ENCODE data around the gene TAF4.
"Not testable (repeated sequence)": the region's sequence is repeated elsewhere in the genome, so short reads cannot be mapped to it uniquely, and the experiment has no call there.

The TAF4 gene

GRCh38 chr20:62097881-62098407 is 32.3 kb upstream of the TAF4 start:
- no peaks in the 10 kb centered on the region for H3K9me3 ChIP-seq (ENCODE audit: control insufficient read depth, low read length)
- H3K4me1 ChIP-seq (ENCODE audit: control insufficient read depth, insufficient read depth, low read length): no peaks in the 10 kb centered on the region
- H3K36me3 ChIP-seq (ENCODE audit: control insufficient read depth, insufficient read depth, low read length): no peaks in the 10 kb centered on the region
- H3K27me3 ChIP-seq (ENCODE audit: control insufficient read depth, insufficient read depth, low read length, poor library complexity, severe bottlenecking): no peaks in the 10 kb centered on the region
- no peak overlapping the region for H3K27ac ChIP-seq (ENCODE audit: insufficient read depth, low read depth, low read length, poor library complexity, severe bottlenecking)
- no peak overlapping the region for H3K4me3 ChIP-seq (ENCODE audit: insufficient read depth, low read depth, low read length)
- 84 to 87% methylated on average over 16 of the region's 16 CpGs for WGBS, 2 experiments

GRCh38 chr20:62096421-62097380 is 31.0 kb upstream of the TAF4 start:
- Histone ChIP-seq H3K36me3 (ENCODE audit: control insufficient read depth, insufficient read depth, low read length) (no peaks in the 10 kb centered on the region), H3K27me3 (ENCODE audit: control insufficient read depth, insufficient read depth, low read length, poor library complexity, severe bottlenecking) (no peaks in the 10 kb centered on the region), H3K27ac (ENCODE audit: insufficient read depth, low read depth, low read length, poor library complexity, severe bottlenecking) (no peak overlapping the region), H3K4me1 (ENCODE audit: control insufficient read depth, insufficient read depth, low read length) (no peaks in the 10 kb centered on the region), H3K9me3 (ENCODE audit: control insufficient read depth, low read length) (no peaks in the 10 kb centered on the region), H3K4me3 (ENCODE audit: insufficient read depth, low read depth, low read length) (no peak overlapping the region)
- 92 to 93% methylated on average over 30 of the region's 30 CpGs for WGBS, 2 experiments

- no peaks in the 10 kb centered on the region for H3K27me3 ChIP-seq (ENCODE audit: control insufficient read depth, insufficient read depth, low read length, poor library complexity, severe bottlenecking)
- no peak overlapping the region for H3K27ac ChIP-seq (ENCODE audit: insufficient read depth, low read depth, low read length, poor library complexity, severe bottlenecking)
- no peaks in the 10 kb centered on the region for H3K9me3 ChIP-seq (ENCODE audit: control insufficient read depth, low read length)
- WGBS, 2 experiments: 50 to 81% methylated on average over 1 to 2 of the region's 3 CpGs
- no peaks in the 10 kb centered on the region for H3K4me1 ChIP-seq (ENCODE audit: control insufficient read depth, insufficient read depth, low read length)
- no peaks in the 10 kb centered on the region for H3K36me3 ChIP-seq (ENCODE audit: control insufficient read depth, insufficient read depth, low read length)
- H3K4me3 ChIP-seq (ENCODE audit: insufficient read depth, low read depth, low read length): no peak overlapping the region
Observed at GRCh38 chr20:62089393-62089792, 23.7 kb upstream of the TAF4 start.

GRCh38 chr20:62088258-62089127 is 22.8 kb upstream of the TAF4 start:
- H3K27ac ChIP-seq (ENCODE audit: insufficient read depth, low read depth, low read length, poor library complexity, severe bottlenecking): no peak overlapping the region
- peaks cover under 1% of the 10 kb centered on the region for H3K27me3 ChIP-seq (ENCODE audit: control insufficient read depth, insufficient read depth, low read length, poor library complexity, severe bottlenecking)
- no peak overlapping the region for H3K4me3 ChIP-seq (ENCODE audit: insufficient read depth, low read depth, low read length)
- H3K9me3 ChIP-seq (ENCODE audit: control insufficient read depth, low read length): no peaks in the 10 kb centered on the region
- WGBS, 2 experiments: 71 to 81% methylated on average over 13 of the region's 15 CpGs
- H3K36me3 ChIP-seq (ENCODE audit: control insufficient read depth, insufficient read depth, low read length): no peaks in the 10 kb centered on the region
- H3K4me1 ChIP-seq (ENCODE audit: control insufficient read depth, insufficient read depth, low read length): no peaks in the 10 kb centered on the region

- Histone ChIP-seq H3K4me3 (ENCODE audit: insufficient read depth, low read depth, low read length) (no peak overlapping the region), H3K36me3 (ENCODE audit: control insufficient read depth, insufficient read depth, low read length) (no peaks in the 10 kb centered on the region), H3K4me1 (ENCODE audit: control insufficient read depth, insufficient read depth, low read length) (no peaks in the 10 kb centered on the region), H3K27me3 (ENCODE audit: control insufficient read depth, insufficient read depth, low read length, poor library complexity, severe bottlenecking) (peaks cover 3% of the 10 kb centered on the region), H3K9me3 (ENCODE audit: control insufficient read depth, low read length) (no peaks in the 10 kb centered on the region), H3K27ac (ENCODE audit: insufficient read depth, low read depth, low read length, poor library complexity, severe bottlenecking) (no peak overlapping the region)
- 95% methylated on average over 17 of the region's 17 CpGs for WGBS, 2 experiments
Observed at GRCh38 chr20:62087632-62088031, 22.0 kb upstream of the TAF4 start.

- Histone ChIP-seq H3K4me3 (ENCODE audit: insufficient read depth, low read depth, low read length) (no peak overlapping the region), H3K36me3 (ENCODE audit: control insufficient read depth, insufficient read depth, low read length) (no peaks in the 10 kb centered on the region), H3K9me3 (ENCODE audit: control insufficient read depth, low read length) (no peaks in the 10 kb centered on the region), H3K27ac (ENCODE audit: insufficient read depth, low read depth, low read length, poor library complexity, severe bottlenecking) (no peak overlapping the region), H3K27me3 (ENCODE audit: control insufficient read depth, insufficient read depth, low read length, poor library complexity, severe bottlenecking) (peaks cover 3% of the 10 kb centered on the region), H3K4me1 (ENCODE audit: control insufficient read depth, insufficient read depth, low read length) (no peaks in the 10 kb centered on the region)
- 58 to 62% methylated on average over 11 of the region's 11 CpGs for WGBS, 2 experiments
Observed at GRCh38 chr20:62087227-62087626, 21.5 kb upstream of the TAF4 start.

GRCh38 chr20:62085206-62085605 is 19.5 kb upstream of the TAF4 start:
- Histone ChIP-seq H3K9me3 (ENCODE audit: control insufficient read depth, low read length) (no peaks in the 10 kb centered on the region), H3K4me3 (ENCODE audit: insufficient read depth, low read depth, low read length) (no peak overlapping the region), H3K4me1 (ENCODE audit: control insufficient read depth, insufficient read depth, low read length) (no peaks in the 10 kb centered on the region), H3K36me3 (ENCODE audit: control insufficient read depth, insufficient read depth, low read length) (no peaks in the 10 kb centered on the region), H3K27ac (ENCODE audit: insufficient read depth, low read depth, low read length, poor library complexity, severe bottlenecking) (no peak overlapping the region), H3K27me3 (ENCODE audit: control insufficient read depth, insufficient read depth, low read length, poor library complexity, severe bottlenecking) (peaks cover 3% of the 10 kb centered on the region)
- WGBS, 2 experiments: 88 to 89% methylated on average over 9 of the region's 9 CpGs

GRCh38 chr20:62084224-62084623 is 18.5 kb upstream of the TAF4 start:
- not testable (repeated sequence) for H3K4me3 ChIP-seq (ENCODE audit: insufficient read depth, low read depth, low read length); H3K4me1 ChIP-seq (ENCODE audit: control insufficient read depth, insufficient read depth, low read length); H3K9me3 ChIP-seq (ENCODE audit: control insufficient read depth, low read length); H3K36me3 ChIP-seq (ENCODE audit: control insufficient read depth, insufficient read depth, low read length); H3K27me3 ChIP-seq (ENCODE audit: control insufficient read depth, insufficient read depth, low read length, poor library complexity, severe bottlenecking); H3K27ac ChIP-seq (ENCODE audit: insufficient read depth, low read depth, low read length, poor library complexity, severe bottlenecking)
- WGBS, 2 experiments: 94 to 95% methylated on average over 9 of the region's 9 CpGs

GRCh38 chr20:62083312-62083711 is 17.6 kb upstream of the TAF4 start:
- Histone ChIP-seq H3K4me1 (ENCODE audit: control insufficient read depth, insufficient read depth, low read length) (no peaks in the 10 kb centered on the region), H3K36me3 (ENCODE audit: control insufficient read depth, insufficient read depth, low read length) (no peaks in the 10 kb centered on the region), H3K27ac (ENCODE audit: insufficient read depth, low read depth, low read length, poor library complexity, severe bottlenecking) (no peak overlapping the region), H3K9me3 (ENCODE audit: control insufficient read depth, low read length) (no peaks in the 10 kb centered on the region), H3K4me3 (ENCODE audit: insufficient read depth, low read depth, low read length) (no peak overlapping the region), H3K27me3 (ENCODE audit: control insufficient read depth, insufficient read depth, low read length, poor library complexity, severe bottlenecking) (peaks cover 3% of the 10 kb centered on the region)
- 71 to 73% methylated on average over 5 of the region's 5 CpGs for WGBS, 2 experiments
